K562 (cell line): ENCODE measurements around the gene NDUFAB1. TPM values are rescaled to one million over a fixed set of nuclear protein-coding genes. Genes with fewer than 3 reads are reported as not detected.

Experiments
- ATAC-seq: fragments of 200-7000 bp; cut with Tn5 transposase; 3 replicates; pipeline ENCODE4 v1.9.1; 2020; ENCODE audit warnings: moderate library complexity
- BruUV-seq: library from RNA; stranded (reverse); fragments of 400-500 nt; replicated peaks from 2 replicates; lab custom pipeline; 2021; lab: Mats Ljungman, UMichigan
- CTCF ChIA-PET: fragments of 300-600 bp; formaldehyde crosslinking; extraction: SDS; loops from one replicate; lab custom pipeline; 2021; ENCODE audit warnings: low intra/inter-chr PET ratio; lab: Yijun Ruan, JAX
- POLR2A ChIA-PET: fragments of 300-600, 350-650 bp; sonication (Branson Sonifier 250); formaldehyde crosslinking; extraction: SDS; loops from one replicate; lab custom pipeline; 2021; ENCODE audit warnings: antibody characterized with exemption, inconsistent platforms; lab: Yijun Ruan, JAX
- DNase-seq, 4 experiments: peaks; one replicate each; pipeline versions ENCODE4 v3.0.0 to v3.0.0-alpha.2; 2011 to 2018; ENCODE audit warnings: low spot score in 3 of 4, mixed read lengths in 3 of 4; ENCODE audit errors: extremely low read depth in 1 of 4
- FAIRE-seq: peaks from 2 replicates; lab custom pipeline; 2011; peaks lifted over from hg19 to GRCh38; lab: Jason Lieb, UNC
- H2AFZ ChIP-seq: 2 replicates; pipeline ENCODE4 v1.6.0; 2011; ENCODE audit warnings: low read depth, low read length, control low read depth, inconsistent platforms
- H3K27ac ChIP-seq: fragments of 200-600 bp; 3 replicates; pipeline ENCODE4 v1.8.0; 2011; ENCODE audit warnings: low read depth, mild to moderate bottlenecking, control low read depth, inconsistent platforms, low read length, moderate library complexity, mixed read lengths; ENCODE audit errors: extremely low read depth
- H3K27me3 ChIP-seq, 2 experiments: fragments of 300-600 bp in 1 of 2; 2 replicates in 1 of 2; 3 replicates in 1 of 2; pipeline versions ENCODE4 v1.6.0 to v1.8.0; 2011; ENCODE audit warnings: inconsistent platforms in 2 of 2, low read length in 2 of 2, mild to moderate bottlenecking in 1 of 2, mixed read lengths in 1 of 2, moderate library complexity in 1 of 2; ENCODE audit not compliant: control insufficient read depth in 2 of 2, insufficient read depth in 2 of 2
- H3K36me3 ChIP-seq: fragments of 300-600 bp; 3 replicates; pipeline ENCODE4 v1.8.0; 2011; ENCODE audit warnings: mild to moderate bottlenecking, low read length, inconsistent platforms; ENCODE audit not compliant: control insufficient read depth, insufficient read depth
- H3K4me1 ChIP-seq, 2 experiments: fragments of 200-600 bp in 1 of 2; replicated peaks in 1 of 2; 2 replicates in 1 of 2; 3 replicates in 1 of 2; pipeline versions ENCODE4 v1.5.1 to v1.8.0; 2011; ENCODE audit warnings: inconsistent platforms in 2 of 2, low read length in 2 of 2, mild to moderate bottlenecking in 1 of 2, mixed read lengths in 1 of 2, moderate library complexity in 1 of 2; ENCODE audit not compliant: control insufficient read depth in 2 of 2, insufficient read depth in 2 of 2
- H3K4me2 ChIP-seq: 2 replicates; pipeline ENCODE4 v1.6.1; 2011; ENCODE audit warnings: low read length, control low read depth, inconsistent platforms, mixed read lengths; ENCODE audit not compliant: insufficient read depth
- H3K4me3 ChIP-seq: fragments of 200-600 bp; sonication (generic), shearing (Covaris generic); 2 replicates; pipeline ENCODE4 v1.5.1; 2016; ENCODE audit warnings: control low read depth, inconsistent platforms
- H3K79me2 ChIP-seq: fragments of 200-600 bp; 3 replicates; pipeline ENCODE4 v1.8.0; 2011; ENCODE audit warnings: low read length, inconsistent platforms; ENCODE audit not compliant: control insufficient read depth, insufficient read depth
- H3K9ac ChIP-seq, 2 experiments: 2 replicates each; pipeline versions ENCODE4 v1.6.0 to v1.6.1; 2011; ENCODE audit warnings: low read depth in 2 of 2, low read length in 2 of 2, control low read depth in 1 of 2, inconsistent platforms in 1 of 2, mild to moderate bottlenecking in 1 of 2, mixed read lengths in 1 of 2; ENCODE audit not compliant: insufficient read depth in 1 of 2
- H3K9me1 ChIP-seq: one replicate; pipeline ENCODE4 v1.6.0; 2011; ENCODE audit warnings: inconsistent platforms, mild to moderate bottlenecking, low read length, moderate library complexity; ENCODE audit not compliant: control insufficient read depth, insufficient read depth
- H3K9me3 ChIP-seq: replicated peaks from 2 replicates; pipeline ENCODE4 v1.5.1; 2011; ENCODE audit warnings: low read depth, low read length, inconsistent platforms; ENCODE audit not compliant: control insufficient read depth, insufficient read depth
- H4K20me1 ChIP-seq: replicated peaks from 2 replicates; pipeline ENCODE4 v1.6.1; 2011; ENCODE audit warnings: low read length, inconsistent platforms, mixed read lengths; ENCODE audit not compliant: control insufficient read depth, insufficient read depth
- BRD4 ChIP-seq: fragments of 200-600 bp; sonication (generic); IDR thresholded peaks from 2 replicates; pipeline ENCODE4 v1.6.1; 2017; ENCODE audit warnings: inconsistent platforms
- DMBX1 ChIP-seq: fragments of 250-450 bp; sonication (Bioruptor Pico); IDR thresholded peaks from 2 replicates; pipeline ENCODE4 v1.8.0; 2022; ENCODE audit warnings: inconsistent platforms, mild to moderate bottlenecking, moderate library complexity, borderline replicate concordance
- NFXL1 ChIP-seq: fragments of 450-650 bp; formaldehyde crosslinking; IDR thresholded peaks from 2 replicates; pipeline ENCODE4 v1.4.0; 2021; ENCODE audit warnings: mild to moderate bottlenecking
- NR1H2 ChIP-seq: sonication (generic); formaldehyde crosslinking; IDR thresholded peaks from 2 replicates; pipeline ENCODE4 v1.4.0; 2020; ENCODE audit warnings: mild to moderate bottlenecking, missing genetic modification reagents
- RBM22 ChIP-seq: fragments of 200-400 bp; formaldehyde crosslinking; IDR thresholded peaks from 2 replicates; pipeline ENCODE4 v1.6.1; 2018; ENCODE audit warnings: low read length, low read depth; ENCODE audit not compliant: poor library complexity, severe bottlenecking
- SRF ChIP-seq, 2 experiments: fragments of 250-450, 450-650 bp in 1 of 2; sonication (Bioruptor Pico) in 1 of 2; sonication (generic) in 1 of 2; formaldehyde crosslinking; IDR thresholded peaks; 2 replicates each; pipeline versions ENCODE4 v1.5.0 to v1.5.1; 2020 to 2022; ENCODE audit warnings: mild to moderate bottlenecking in 1 of 2, missing genetic modification reagents in 1 of 2
- ZNF12 ChIP-seq: sonication (generic); formaldehyde crosslinking; IDR thresholded peaks from 2 replicates; pipeline ENCODE4 v1.4.0; 2020; ENCODE audit warnings: mild to moderate bottlenecking, missing genetic modification reagents
- ZNF24 ChIP-seq: fragments of 450-650 bp; IDR thresholded peaks from 2 replicates; pipeline ENCODE4 v1.6.1; 2016
- WGBS: fragments of 100-300 bp; shearing (Covaris generic); methylation state at CpG from one replicate; pipeline ENCODE4 v1.1.6; 2016; ENCODE audit warnings: low coverage, mixed read lengths; ENCODE audit not compliant: insufficient coverage; ENCODE audit errors: missing lambda C conversion rate; 5-methylcytosine and 5-hydroxymethylcytosine counted together
- in situ Hi-C: fragments of 300-500 bp; cut with MboI; formaldehyde crosslinking; loops from 4 replicates; pipeline ENCODE4 v1.15.0; 2018; ENCODE audit warnings: inconsistent platforms, mixed read lengths
- intact Hi-C: fragments of 100-400 bp; cut with micrococcal nuclease; formaldehyde crosslinking; loops from 2 replicates; pipeline ENCODE4 v1.14.2; 2022
- polyA plus RNA-seq, 8 experiments: library from polyadenylated mRNA; depleted of rRNA in 4 of 8; stranded (reverse) in 5 of 8; unstranded in 3 of 8; fragments of >200 nt; fragmentation: Nextera tagmentation in 2 of 8; fragmentation: Illumina TruSeq in 1 of 8; extraction: Ambion mirVana in 2 of 8; extraction: Trizol in 1 of 8; gene quantifications; 2 replicates each; pipeline versions ENCODE4 v1.2.1 to v1.2.3, GENCODE V29; 2011 to 2014; ENCODE audit warnings: inconsistent platforms in 1 of 8, missing spikeins in 1 of 8
- total RNA-seq, 7 experiments: library from RNA; depleted of rRNA in 6 of 7; stranded (reverse); fragments of >200 nt in 6 of 7; fragmentation: Illumina TruSeq in 2 of 7; extraction: Trizol in 2 of 7; gene quantifications; 2 replicates each; pipeline versions ENCODE4 v1.2.1 to v1.2.3, GENCODE V29; 2011 to 2021; ENCODE audit warnings: low replicate concordance in 1 of 7
- TF ChIP-seq, protein P1 (sequence below): fragments of 250-450 bp; sonication (Bioruptor Pico); IDR thresholded peaks from 2 replicates; pipeline ENCODE4 v1.5.1; 2021; ENCODE audit warnings: mild to moderate bottlenecking

The NDUFAB1 gene
- total and polyA plus RNA-seq, 9 of the 15 experiments (the other 6 are each of a cell fraction or from before 2014, with no cell fraction given) = 123 to 481 (median 238) TPM

DNA sequence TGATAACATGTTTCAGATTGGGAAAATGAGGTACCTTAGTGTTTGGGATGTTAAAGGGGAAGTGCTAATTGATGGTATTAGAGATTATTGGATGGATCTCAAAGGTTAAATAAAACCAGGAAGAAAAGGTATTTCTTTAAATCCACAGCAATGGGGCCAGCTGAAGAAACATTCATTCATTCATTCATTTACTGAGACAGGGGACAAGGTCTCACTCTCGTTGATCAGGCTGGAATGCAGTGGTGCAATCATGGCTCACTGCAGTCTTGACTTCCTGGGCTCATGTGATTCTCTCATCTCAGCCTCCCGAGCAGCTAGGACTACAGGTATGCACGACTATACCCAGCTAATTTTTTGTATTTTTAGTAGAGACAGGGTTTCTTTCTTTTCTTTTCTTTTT, 58.7 kb downstream of the NDUFAB1 start:
- FAIRE-seq = no peak
- DNase-seq = no peak
- BruUV-seq = no TSS peak
- Histone ChIP-seq H3K9me1 (peaks cover 3% of the 10 kb centered on the region), H4K20me1 (no peaks in the 10 kb centered on the region), H3K79me2 (no peaks in the 10 kb centered on the region), H3K4me1 (peaks cover 4 to 9% of the 10 kb centered on the region in 2 experiments; a peak in 3 of 5 replicates), H3K36me3 (peaks cover 80% of the 10 kb centered on the region), H3K9ac (no peak overlapping the region), H3K9me3 (no peaks in the 10 kb centered on the region), H3K27ac (no peak overlapping the region; the same call in 2 of the 3 replicates), H3K4me2 (no peak overlapping the region), H3K27me3 (no peaks in the 10 kb centered on the region), H3K4me3 (no peak overlapping the region), H2AFZ (no peak overlapping the region)
- in situ Hi-C loops = no loop called here
- POLR2A ChIA-PET = interaction anchor here (1.2 to 2.1 kb wide), 2 partner anchors 9 to 18 kb away, joined by 3 to 4 read pairs; no protein-coding TSS in a partner anchor
- WGBS = 62% methylated on average over 3 of the region's 3 CpGs
- intact Hi-C loops = no loop called here
- TF ChIP-seq ZNF24 (peak; percentile 45; the same call in 1 of the 2 replicates), NFXL1 (no peak), NR1H2 (no peak)
- ATAC-seq = no peak
- CTCF ChIA-PET = no interaction called here

DNA sequence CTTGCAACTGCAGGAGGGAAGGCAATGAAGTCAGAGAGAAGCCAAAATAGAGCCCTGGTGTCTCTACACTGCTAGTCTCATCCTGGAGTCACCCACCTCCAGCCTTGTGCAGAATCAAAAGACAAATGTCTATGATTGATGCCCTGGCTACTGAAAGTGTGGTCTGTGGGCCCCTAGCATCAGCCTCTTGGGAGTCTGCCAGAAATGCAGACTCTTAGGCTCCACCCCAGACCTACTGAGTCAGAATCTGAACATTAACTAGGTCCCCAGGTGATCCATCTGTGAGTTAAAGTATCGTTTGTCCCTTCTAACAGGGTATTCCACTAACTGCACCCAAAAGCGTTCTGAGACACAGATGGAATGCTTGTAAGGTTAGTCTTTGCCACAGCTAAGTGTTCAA, 60.2 kb downstream of the NDUFAB1 start:
- Histone ChIP-seq H3K36me3 (peaks cover 82% of the 10 kb centered on the region), H3K4me2 (no peak overlapping the region), H3K79me2 (no peaks in the 10 kb centered on the region), H4K20me1 (no peaks in the 10 kb centered on the region), H3K27me3 (no peaks in the 10 kb centered on the region), H3K27ac (no peak overlapping the region), H3K9me1 (peaks cover 3% of the 10 kb centered on the region), H3K4me3 (no peak overlapping the region), H3K9me3 (no peaks in the 10 kb centered on the region), H3K9ac (no peak overlapping the region), H2AFZ (no peak overlapping the region)
- ATAC-seq = no peak
- ChIA-PET POLR2A (interaction anchor here (2.1 kb wide), 1 partner anchor 10 kb away, joined by 4 read pairs; no protein-coding TSS in a partner anchor), CTCF (no interaction called here)
- TF ChIP-seq, protein P1, sequence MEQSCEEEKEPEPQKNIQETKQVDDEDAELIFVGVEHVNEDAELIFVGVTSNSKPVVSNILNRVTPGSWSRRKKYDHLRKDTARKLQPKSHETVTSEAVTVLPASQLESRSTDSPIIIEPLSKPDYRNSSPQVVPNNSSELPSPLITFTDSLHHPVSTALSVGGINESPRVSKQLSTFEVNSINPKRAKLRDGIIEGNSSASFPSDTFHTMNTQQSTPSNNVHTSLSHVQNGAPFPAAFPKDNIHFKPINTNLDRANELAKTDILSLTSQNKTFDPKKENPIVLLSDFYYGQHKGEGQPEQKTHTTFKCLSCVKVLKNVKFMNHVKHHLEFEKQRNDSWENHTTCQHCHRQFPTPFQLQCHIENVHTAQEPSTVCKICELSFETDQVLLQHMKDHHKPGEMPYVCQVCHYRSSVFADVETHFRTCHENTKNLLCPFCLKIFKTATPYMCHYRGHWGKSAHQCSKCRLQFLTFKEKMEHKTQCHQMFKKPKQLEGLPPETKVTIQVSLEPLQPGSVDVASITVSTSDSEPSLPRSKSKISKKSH (CRISPR knock-in tag) = no peak
- no peak for TF ChIP-seq BRD4
- TF ChIP-seq ZNF12 (CRISPR knock-in tag) = no peak
- no peak for TF ChIP-seq RBM22
- no peak for TF ChIP-seq SRF (CRISPR knock-in tag; IDR thresholded peaks at IDR 0.05)
- no peak for TF ChIP-seq DMBX1 (CRISPR knock-in tag)
- TF ChIP-seq, all 486 proteins: peak for 0
- 93% methylated on average over 2 of the region's 2 CpGs for WGBS
- no peak for FAIRE-seq
- BruUV-seq = no TSS peak
- in situ Hi-C loops (no loop called here), intact Hi-C loops (no loop called here)
- DNase-seq = no peak
- H3K4me1 ChIP-seq = peaks cover 4 to 9% of the 10 kb centered on the region in 2 experiments; a peak in 3 of 5 replicates
